Stomach smooth muscle (tissue), 2 donors: ENCODE measurements around the gene ABHD2.

ENCODE experiments used
- H3K27ac ChIP-seq: one replicate; pipeline ENCODE4 v1.7.0; 2013; ENCODE audit warnings: mild to moderate bottlenecking, low read length, inconsistent platforms
- H3K27me3 ChIP-seq, 2 donors: one replicate each; pipeline ENCODE4 v1.7.0; 2013; ENCODE audit warnings: low read length in 2 of 2; ENCODE audit not compliant: insufficient read depth in 2 of 2, control insufficient read depth in 1 of 2
- H3K36me3 ChIP-seq, 2 donors: one replicate each; pipeline ENCODE4 v1.7.0; 2013; ENCODE audit warnings: low read length in 2 of 2; ENCODE audit not compliant: control insufficient read depth in 2 of 2, insufficient read depth in 2 of 2
- H3K4me1 ChIP-seq: one replicate; pipeline ENCODE4 v1.7.0; 2013; ENCODE audit warnings: low read length; ENCODE audit not compliant: control insufficient read depth, insufficient read depth
- H3K4me3 ChIP-seq, 2 donors: one replicate each; pipeline ENCODE4 v1.7.0; 2013; ENCODE audit warnings: low read length in 2 of 2
- H3K9ac ChIP-seq, 2 donors: one replicate each; pipeline ENCODE4 v1.7.0; 2013; ENCODE audit warnings: low read length in 2 of 2, mild to moderate bottlenecking in 1 of 2
- H3K9me3 ChIP-seq, 2 donors: one replicate each; pipeline ENCODE4 v1.7.0; 2013; ENCODE audit warnings: low read length in 2 of 2; ENCODE audit not compliant: control insufficient read depth in 2 of 2
- donor health status: healthy.
- donor health status: Pancreatic carcinoma.

ABHD2 gene

GRCh38 chr15:89215627-89216026, 127.4 kb downstream of the ABHD2 start:
- Histone ChIP-seq H3K27ac (no peak overlapping the region), H3K4me1 (no peaks in the 10 kb centered on the region), H3K4me3 (no peak overlapping the region), H3K27me3 (no peaks in the 10 kb centered on the region), H3K9me3 (no peaks in the 10 kb centered on the region), H3K36me3 (no peaks in the 10 kb centered on the region), H3K9ac (no peak overlapping the region)

DNA sequence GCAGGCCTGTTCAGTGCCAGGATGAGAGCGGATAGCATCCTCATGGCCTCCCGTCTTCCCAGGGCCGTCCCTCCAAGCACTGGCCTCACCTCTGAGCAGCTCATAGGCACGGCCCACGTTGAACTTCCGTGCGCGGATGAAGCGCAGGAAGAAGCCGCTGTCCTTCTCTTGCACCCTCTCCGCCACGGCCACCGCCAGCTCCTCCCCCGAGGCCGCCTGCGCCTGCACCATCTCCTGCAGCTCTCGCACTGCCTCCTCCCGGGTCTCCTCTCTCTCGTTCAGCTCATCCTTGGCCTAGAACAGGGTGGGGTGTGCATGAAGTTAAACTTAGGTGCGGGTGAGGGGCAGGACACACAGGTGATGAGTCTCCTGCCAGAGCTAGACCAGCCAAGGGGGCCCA, 128.8 kb downstream of the ABHD2 start:
- no peaks in the 10 kb centered on the region for H3K4me1 ChIP-seq
- H3K4me3 ChIP-seq = no peak overlapping the region
- H3K9ac ChIP-seq = no peak overlapping the region
- no peaks in the 10 kb centered on the region for H3K27me3 ChIP-seq
- H3K27ac ChIP-seq = no peak overlapping the region
- no peaks in the 10 kb centered on the region for H3K9me3 ChIP-seq
- no peaks in the 10 kb centered on the region for H3K36me3 ChIP-seq

DNA sequence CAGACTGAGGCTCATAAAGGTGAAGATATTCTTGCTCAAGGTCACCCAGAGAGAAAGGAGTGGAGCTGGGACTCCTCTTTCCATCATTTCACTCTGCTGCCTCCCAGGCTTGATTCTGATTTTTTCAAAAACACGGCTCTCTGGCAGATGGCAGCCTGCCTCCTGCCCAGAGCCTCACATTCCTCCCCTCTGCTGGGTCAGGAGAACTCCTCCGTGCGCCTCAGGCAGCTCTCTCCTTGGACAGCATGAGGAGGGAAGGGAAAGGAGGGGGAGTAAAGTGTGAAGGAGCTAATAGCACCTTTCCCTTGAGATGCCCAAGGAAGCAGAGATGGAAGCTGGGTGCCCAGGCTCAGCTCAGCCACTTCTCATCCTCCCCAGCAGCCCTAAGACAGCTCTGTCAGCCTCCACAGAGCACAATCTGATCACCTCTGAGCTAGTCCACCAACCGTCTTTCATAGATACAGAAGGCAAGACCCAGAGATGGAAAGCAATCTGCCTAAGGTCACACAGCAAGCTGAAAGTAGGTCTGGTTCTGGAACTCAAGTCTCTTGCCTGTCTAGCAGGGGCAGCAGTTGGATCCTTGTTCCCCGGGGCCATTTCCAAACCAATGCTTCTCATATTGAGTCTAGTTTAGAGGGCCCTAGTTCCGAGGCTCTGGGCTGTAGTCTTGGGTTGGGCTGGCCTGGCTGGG, 129.6 kb downstream of the ABHD2 start:
- no peak overlapping the region for H3K27ac ChIP-seq
- H3K27me3 ChIP-seq = no peaks in the 10 kb centered on the region
- H3K9me3 ChIP-seq = no peaks in the 10 kb centered on the region
- H3K4me3 ChIP-seq = no peak overlapping the region
- H3K9ac ChIP-seq = no peak overlapping the region
- H3K4me1 ChIP-seq = no peaks in the 10 kb centered on the region
- H3K36me3 ChIP-seq = no peaks in the 10 kb centered on the region

GRCh38 chr15:89218531-89218930, 130.3 kb downstream of the ABHD2 start:
- no peaks in the 10 kb centered on the region for H3K27me3 ChIP-seq
- no peak overlapping the region for H3K9ac ChIP-seq
- no peaks in the 10 kb centered on the region for H3K4me1 ChIP-seq
- H3K36me3 ChIP-seq = no peaks in the 10 kb centered on the region
- no peak overlapping the region for H3K27ac ChIP-seq
- H3K9me3 ChIP-seq = no peaks in the 10 kb centered on the region
- no peak overlapping the region for H3K4me3 ChIP-seq

- H3K9ac ChIP-seq = no peak within 1 kb of the TSS
- H3K27ac ChIP-seq = no peak within 1 kb of the TSS
- H3K9me3 ChIP-seq = no peaks in the 10 kb centered on the region
- no peak within 1 kb of the TSS for H3K4me3 ChIP-seq
- no peaks in the 10 kb centered on the region for H3K36me3 ChIP-seq
- H3K27me3 ChIP-seq = no peaks in the 10 kb centered on the region
- no peaks in the 10 kb centered on the region for H3K4me1 ChIP-seq
These were observed 133.3 kb downstream of the ABHD2 start, which contains the start of gene RLBP1 for GRCh38 chr15:89221543-89221942. Gene RLBP1 (minus strand): TSS chr15:89221579. CDS start chr15:89218975, 2,604 bp downstream.

GRCh38 chr15:89225588-89225987, 137.3 kb downstream of the ABHD2 start:
- Histone ChIP-seq H3K27ac (no peak overlapping the region), H3K9ac (no peak overlapping the region), H3K4me1 (no peaks in the 10 kb centered on the region), H3K4me3 (no peak overlapping the region), H3K9me3 (no peaks in the 10 kb centered on the region), H3K36me3 (no peaks in the 10 kb centered on the region), H3K27me3 (no peaks in the 10 kb centered on the region)

DNA sequence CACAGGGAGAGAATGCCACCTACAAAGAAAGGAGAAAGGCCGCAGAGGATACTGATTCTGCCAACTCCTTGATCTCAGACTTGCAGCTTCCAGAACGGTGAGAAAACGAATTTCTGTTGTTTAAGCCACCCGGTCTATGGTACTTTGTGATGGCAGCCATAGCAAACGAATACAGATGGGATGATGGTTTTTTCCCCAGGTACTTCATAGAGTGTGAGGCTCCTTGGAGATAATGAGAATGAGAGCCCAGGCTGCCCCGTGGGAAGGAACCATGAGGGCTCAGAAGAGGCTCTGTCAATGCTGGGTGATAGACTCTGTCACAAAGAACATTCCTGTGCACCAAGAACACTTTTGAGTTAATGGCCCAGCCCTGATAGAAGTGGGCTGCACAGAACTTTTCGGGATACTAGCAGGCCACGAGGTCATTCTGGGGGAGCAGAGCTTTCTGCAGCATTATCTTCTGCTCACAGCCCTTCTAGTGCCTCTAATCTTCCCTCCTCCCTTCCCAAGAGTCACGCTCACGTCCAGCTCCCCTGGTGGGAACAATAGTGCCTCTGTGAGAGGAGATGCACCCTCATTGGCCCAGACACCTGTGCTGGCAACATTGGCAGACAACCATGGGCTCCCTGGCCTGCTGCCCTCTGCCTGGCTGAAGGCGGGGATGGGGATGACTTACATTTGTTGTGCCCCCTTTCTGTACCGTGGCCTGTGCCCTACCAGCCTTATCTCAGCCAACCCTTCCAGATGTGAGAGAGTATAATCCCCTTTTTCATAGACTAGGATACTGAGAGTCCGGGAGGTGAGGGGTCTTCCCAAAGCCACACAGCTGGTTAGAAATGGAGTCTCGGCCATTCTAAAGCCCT, 138.3 kb downstream of the ABHD2 start:
- H3K27ac ChIP-seq = no peak overlapping the region
- H3K36me3 ChIP-seq = no peaks in the 10 kb centered on the region
- H3K9ac ChIP-seq = no peak overlapping the region
- H3K27me3 ChIP-seq = no peaks in the 10 kb centered on the region
- H3K9me3 ChIP-seq = no peaks in the 10 kb centered on the region
- H3K4me3 ChIP-seq = no peak overlapping the region
- no peaks in the 10 kb centered on the region for H3K4me1 ChIP-seq

DNA sequence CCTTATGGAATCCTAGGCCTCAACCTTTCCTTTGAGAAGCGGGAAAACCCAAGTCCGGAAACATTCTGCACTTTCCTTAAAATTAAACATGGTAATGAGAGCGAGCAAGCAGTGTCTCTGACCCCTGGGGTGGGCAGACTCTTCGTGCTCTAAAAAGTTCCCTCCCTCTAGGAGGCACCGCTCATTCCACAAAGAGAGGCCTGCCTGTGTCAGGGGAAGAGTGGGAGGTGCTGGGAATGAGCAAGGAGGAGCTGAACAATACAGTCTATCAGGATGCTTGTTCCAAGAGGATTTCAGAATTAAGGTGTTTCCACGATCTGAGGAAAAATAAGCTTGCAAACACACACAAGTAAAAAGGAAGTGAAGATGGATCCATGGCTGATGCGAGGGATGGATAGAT, 139.2 kb downstream of the ABHD2 start:
- H3K36me3 ChIP-seq = no peaks in the 10 kb centered on the region
- no peaks in the 10 kb centered on the region for H3K4me1 ChIP-seq
- H3K9me3 ChIP-seq = no peaks in the 10 kb centered on the region
- H3K27ac ChIP-seq = no peak overlapping the region
- H3K4me3 ChIP-seq = no peak overlapping the region
- H3K9ac ChIP-seq = no peak overlapping the region
- no peaks in the 10 kb centered on the region for H3K27me3 ChIP-seq

- H3K9me3 ChIP-seq = no peaks in the 10 kb centered on the region
- no peak overlapping the region for H3K9ac ChIP-seq
- H3K4me1 ChIP-seq = no peaks in the 10 kb centered on the region
- H3K4me3 ChIP-seq = no peak overlapping the region
- no peak overlapping the region for H3K27ac ChIP-seq
- H3K27me3 ChIP-seq = no peaks in the 10 kb centered on the region
- H3K36me3 ChIP-seq = no peaks in the 10 kb centered on the region
These were observed 142.0 kb downstream of the ABHD2 start for GRCh38 chr15:89230277-89230676.

- H3K4me3 ChIP-seq = no peak overlapping the region
- H3K27ac ChIP-seq = no peak overlapping the region
- H3K4me1 ChIP-seq = no peaks in the 10 kb centered on the region
- no peak overlapping the region for H3K9ac ChIP-seq
- H3K36me3 ChIP-seq = no peaks in the 10 kb centered on the region
- no peaks in the 10 kb centered on the region for H3K9me3 ChIP-seq
- no peaks in the 10 kb centered on the region for H3K27me3 ChIP-seq
These were observed 143.6 kb downstream of the ABHD2 start for GRCh38 chr15:89231832-89232231.
